ENCODE results near the gene HPCAL1.
A peak's percentile ranks its signal among the peaks of the same experiment; 100 is the strongest.
"Not testable (repeated sequence)": the region's sequence is repeated elsewhere in the genome, so short reads cannot be mapped to it uniquely, and the experiment has no call there.

The HPCAL1 gene

DNA sequence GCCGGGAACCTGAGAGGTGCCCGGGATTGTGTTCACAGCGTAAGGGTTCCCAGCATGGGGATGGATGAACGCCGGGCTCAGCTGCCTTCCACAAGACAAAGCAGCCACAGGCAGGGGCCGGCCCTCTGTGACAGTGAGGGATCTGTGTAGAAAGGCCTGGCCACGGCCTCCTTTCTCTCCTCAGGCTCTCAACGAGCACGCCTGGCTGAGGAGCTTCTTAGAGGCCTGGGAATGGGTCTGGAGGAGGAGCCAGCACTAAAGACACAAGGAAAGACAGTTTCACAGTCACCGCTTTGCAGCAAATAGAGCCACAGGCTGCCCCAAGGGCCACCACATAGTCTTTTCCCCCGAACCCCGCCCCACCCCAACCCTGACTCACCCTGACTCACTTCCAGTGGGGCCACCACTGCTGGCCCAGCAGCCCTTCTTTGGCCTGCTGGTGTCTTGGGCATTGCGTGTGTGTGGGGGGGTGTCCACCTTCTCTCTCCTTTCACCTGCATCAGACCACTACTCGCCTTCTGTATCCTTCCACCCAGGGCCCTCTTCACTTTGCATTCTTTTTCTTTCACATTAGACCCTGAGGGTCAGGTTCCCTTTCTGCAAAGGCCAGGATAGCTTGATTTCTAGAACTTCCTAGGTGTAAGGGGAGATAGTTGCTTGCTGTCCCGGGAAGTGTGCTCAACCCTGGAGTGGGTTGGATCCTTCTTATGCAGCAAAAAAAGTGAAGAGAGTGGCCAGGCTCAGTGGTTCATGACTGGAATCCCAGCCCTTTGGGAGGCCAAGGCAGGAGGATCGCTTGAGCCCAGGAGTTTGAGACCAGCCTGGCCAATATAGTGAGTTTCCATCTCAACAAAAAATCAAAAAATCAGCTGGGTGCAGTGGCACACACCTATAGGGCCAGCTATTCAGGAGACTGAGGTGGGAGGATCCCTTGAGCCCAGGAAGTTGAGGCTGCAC lies 19.3 kb upstream of the HPCAL1 start:
- DNase-seq (ENCODE audit: low read depth in 2 of 3, low spot score in 1 of 3): no peak

GRCh38 chr2:10284108-10284870 lies 18.4 kb upstream of the HPCAL1 start:
- DNase-seq (ENCODE audit: low read depth in 2 of 3, low spot score in 1 of 3): no peak

DNA sequence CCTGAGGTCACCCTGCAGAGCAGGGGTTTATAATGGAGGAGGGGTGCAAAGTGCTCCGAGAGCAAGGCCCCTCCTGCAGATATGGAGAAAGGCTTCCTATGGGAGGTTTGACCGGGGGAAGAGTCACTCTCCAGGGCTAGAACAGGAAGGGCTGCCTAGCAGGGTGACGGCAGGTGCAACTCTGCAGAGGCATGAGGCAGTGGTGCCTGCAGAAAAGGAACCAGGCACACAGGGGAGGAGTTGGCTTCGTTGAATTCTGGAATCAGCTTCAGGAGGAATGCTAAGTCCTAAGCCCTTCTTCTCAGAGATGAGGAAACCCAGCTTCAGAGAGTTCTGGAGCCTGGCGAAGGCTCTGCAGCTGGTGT lies 17.5 kb upstream of the HPCAL1 start:
- no peak for DNase-seq (ENCODE audit: low read depth in 2 of 3, low spot score in 1 of 3)

DNA sequence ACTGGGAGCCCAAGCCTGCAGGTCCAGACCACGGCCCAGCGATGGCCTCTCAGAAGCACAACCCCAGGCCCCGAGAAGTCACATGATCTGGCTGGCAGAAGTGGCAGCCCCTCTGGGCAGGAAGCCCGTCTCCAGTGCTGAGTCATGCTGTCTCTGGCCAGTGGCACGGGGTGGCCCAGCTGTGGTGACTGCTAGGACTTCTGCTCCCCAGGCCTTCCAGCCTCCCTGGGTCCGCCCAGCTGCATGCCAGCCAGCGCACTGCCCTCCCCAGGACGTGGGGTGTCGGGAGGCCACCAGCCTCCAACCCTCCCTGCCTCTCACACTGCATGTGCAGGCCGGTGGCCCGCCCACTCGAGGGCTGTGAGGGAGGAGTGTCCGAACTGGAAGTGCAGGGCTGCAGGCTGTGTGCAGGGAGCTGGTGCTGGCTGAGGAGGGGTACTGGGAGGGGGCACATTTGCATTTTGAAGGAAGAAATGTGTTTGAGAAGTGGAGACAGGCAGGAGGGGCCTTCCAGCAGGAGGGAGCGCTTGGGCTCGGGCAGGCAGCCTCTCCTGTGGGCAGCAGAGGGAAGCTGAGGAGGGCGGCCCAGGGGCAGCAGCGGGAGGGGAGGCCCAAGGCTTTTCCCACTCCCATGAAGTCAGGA lies 17.0 kb upstream of the HPCAL1 start:
- DNase-seq (ENCODE audit: low read depth in 2 of 3, low spot score in 1 of 3): no peak

DNA sequence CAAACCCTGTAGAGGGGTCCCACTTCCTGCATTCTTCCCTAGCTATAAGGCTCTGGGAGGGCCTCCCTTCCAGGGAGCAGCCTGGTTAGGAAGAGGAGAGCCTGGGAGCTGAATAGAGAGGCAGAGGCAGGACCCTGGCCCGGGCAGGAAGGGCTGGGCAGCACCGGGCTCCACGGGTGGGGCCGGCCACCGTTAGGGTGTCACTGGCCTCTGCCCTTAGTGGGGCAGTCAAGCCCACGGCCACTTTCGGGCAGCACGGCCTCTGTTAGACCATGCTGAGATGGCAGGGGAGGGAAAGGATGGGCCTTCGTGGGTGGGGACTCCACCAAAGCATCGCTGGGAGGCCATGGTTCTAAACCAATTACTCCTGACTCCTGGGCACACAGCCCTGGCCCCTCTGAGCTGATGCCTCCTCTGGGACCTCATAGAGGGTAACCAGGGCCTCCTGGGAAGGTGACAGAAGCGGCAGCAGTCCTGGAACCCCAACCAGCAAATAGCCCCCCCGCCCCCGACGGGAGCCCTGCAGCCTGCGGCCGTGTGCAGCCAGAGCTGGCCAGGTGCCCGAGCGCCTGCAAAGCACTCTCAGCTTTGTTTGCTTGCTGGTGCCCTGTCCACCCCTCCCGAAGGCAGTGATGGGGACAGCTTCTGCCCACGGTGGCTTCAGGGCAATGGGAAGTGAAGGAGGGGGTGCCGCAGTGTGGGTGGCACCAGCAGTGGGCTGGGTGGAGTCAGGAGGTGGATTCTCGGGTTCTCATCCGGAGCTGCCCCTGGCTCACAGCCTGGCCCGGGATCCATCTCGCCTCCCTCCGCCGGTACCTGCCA lies 16.3 kb upstream of the HPCAL1 start:
- no peak for DNase-seq (ENCODE audit: low read depth in 2 of 3, low spot score in 1 of 3)

DNA sequence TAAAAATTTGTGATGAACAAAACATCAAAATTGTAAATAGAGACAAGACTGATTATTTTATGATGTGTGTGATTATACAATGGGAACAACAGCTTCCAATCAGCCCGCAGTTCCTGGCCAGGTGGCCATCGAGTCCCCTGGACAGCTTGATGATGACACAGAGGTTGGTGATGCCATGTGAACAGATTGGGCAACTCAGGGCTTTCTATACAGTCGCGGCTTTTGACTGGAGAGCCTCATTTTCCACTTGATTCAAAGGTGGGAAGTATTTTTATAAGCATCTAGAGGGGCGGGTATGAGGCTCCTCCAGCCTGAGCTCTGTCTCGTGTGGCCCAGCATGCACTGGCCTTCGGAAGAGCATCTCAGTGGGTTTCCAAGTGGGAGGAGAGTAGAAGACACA lies 14.9 kb upstream of the HPCAL1 start:
- DNase-seq (ENCODE audit: low read depth in 2 of 3, low spot score in 1 of 3): no peak

DNA sequence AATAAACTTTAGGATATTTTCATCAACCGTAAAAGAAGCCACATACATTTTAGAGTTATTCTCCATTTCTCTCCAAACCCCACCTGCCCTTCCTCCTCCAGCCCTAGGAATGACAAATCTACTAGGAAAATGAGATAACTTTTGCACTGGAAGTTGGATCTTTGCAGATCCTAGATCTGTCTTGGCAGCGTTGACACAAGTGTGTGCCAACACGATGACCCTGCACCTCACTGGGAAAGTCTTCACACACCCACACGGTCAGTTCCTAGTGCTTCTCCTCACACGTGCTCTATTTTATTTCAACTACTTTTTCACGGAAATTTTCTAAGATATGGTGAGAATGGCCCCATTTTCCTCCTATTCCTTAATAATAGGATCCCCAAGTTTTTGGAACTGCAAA lies 14.1 kb upstream of the HPCAL1 start:
- DNase-seq (ENCODE audit: low read depth in 2 of 3, low spot score in 1 of 3): no peak

- no peak for DNase-seq (ENCODE audit: low read depth in 2 of 3, low spot score in 1 of 3)
Measured at GRCh38 chr2:10289352-10289751, 13.4 kb upstream of the HPCAL1 start.

- DNase-seq (ENCODE audit: low read depth in 2 of 3, low spot score in 1 of 3): no peak
Measured at GRCh38 chr2:10289891-10290290, 12.8 kb upstream of the HPCAL1 start.

DNA sequence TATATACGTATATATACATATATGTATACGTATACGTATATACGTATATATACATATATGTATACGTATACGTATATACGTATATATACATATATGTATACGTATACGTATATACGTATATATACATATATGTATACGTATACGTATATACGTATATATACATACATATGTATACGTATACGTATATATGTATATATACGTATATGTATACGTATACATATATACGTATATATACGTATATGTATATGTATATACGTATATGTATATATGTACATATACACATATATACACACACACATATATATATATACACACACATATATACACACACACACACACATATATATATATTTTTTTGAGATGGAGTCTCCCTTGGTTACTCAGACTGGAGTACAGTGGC lies 11.3 kb upstream of the HPCAL1 start:
- DNase-seq (ENCODE audit: low read depth in 2 of 3, low spot score in 1 of 3): not testable (repeated sequence)

DNA sequence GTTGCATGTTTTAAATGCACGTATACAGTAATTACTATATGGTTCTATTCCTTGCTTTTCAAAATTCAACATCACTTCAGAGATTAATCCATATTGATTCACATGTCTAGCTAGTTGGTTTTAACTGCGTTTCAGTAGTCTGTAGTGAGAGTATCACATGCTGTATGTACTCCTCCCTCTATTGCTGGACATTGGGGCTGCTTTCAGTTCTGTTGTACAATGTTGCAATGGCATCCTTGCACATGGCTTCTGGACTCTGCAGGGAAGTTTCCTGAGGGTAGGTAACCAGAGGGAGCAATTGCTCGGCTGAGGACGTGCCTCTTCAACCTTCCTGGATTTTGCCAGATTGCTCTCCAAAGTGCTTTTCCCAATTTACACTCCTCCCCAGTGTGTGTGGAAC lies 10.7 kb upstream of the HPCAL1 start:
- no peak for DNase-seq (ENCODE audit: low read depth in 2 of 3, low spot score in 1 of 3)

DNA sequence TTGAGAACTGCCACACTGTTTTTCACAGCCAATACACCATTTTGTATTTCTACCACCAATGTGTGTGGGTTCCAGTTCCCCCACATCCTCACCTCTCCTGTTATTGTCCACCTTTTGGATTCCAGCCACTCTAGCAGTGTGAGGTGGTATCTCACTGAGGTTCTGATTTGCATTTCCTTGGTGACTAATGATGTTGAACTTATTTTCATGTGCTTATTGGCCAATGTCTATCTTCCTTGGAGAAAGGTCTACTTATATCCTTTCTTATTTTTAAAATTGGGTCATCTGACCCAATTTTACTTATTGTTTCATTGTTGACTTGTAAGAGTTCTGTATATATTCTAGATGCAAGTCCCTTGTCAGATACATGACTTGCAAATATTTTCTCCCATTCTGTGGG lies 9.1 kb upstream of the HPCAL1 start:
- DNase-seq (ENCODE audit: low read depth in 2 of 3, low spot score in 1 of 3): no peak

GRCh38 chr2:10294077-10294476 lies 8.6 kb upstream of the HPCAL1 start:
- no peak for DNase-seq (ENCODE audit: low read depth in 2 of 3, low spot score in 1 of 3)

DNA sequence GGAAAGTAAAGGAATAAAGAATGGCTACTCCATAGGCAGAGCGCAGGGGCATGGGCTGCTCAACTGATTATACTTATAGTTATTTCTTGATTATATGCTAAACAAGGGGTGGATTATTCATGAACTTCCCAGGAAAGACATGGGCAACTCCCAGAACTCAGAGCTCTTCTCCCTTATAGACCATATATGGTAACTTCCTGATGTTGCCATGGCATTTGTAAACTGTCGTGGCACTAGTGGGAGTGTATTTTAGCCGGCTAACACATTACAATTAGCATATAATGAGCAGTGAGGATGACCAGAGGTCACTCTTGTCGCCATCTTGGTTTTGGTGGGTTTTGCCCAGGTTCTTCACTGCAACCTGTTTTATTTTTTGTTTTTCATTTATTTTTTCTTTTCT lies 7.1 kb upstream of the HPCAL1 start:
- DNase-seq (ENCODE audit: low read depth in 2 of 3, low spot score in 1 of 3): not testable (repeated sequence)

- no peak for DNase-seq (ENCODE audit: low read depth in 2 of 3, low spot score in 1 of 3)
Measured at GRCh38 chr2:10296142-10296541, 6.6 kb upstream of the HPCAL1 start.

DNA sequence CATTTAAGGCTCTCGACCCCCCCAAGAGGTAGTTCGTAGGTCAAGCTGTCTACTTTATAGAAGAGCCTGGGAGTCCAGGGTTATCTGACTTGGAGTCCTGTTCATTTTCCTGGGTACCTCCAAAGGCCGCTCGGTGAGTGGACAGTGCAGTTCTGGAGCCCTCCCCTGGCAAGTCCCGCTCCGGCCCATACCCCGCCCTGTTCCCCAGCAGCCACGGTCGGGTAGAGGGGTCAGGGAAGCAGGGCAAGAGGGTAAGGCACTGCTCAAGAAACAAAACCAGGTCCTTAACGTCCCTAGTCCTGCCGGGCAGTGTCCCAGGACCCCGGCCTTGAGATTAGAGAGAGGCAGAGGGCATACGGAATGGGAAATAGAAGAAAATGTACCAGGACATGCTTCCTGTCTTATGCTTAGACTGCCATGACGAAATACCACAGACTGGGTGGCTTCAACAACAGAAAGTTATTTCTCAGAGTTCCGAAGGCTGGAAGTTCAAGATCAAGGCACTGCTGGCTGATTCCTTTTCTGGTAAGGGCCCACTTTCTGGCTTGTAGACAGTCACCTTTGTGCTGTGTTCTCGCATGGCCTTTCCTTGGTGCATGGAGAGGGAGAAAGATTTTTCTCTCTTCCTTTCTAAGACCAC lies 5.4 kb upstream of the HPCAL1 start:
- no peak for DNase-seq (ENCODE audit: low read depth in 2 of 3, low spot score in 1 of 3)

DNA sequence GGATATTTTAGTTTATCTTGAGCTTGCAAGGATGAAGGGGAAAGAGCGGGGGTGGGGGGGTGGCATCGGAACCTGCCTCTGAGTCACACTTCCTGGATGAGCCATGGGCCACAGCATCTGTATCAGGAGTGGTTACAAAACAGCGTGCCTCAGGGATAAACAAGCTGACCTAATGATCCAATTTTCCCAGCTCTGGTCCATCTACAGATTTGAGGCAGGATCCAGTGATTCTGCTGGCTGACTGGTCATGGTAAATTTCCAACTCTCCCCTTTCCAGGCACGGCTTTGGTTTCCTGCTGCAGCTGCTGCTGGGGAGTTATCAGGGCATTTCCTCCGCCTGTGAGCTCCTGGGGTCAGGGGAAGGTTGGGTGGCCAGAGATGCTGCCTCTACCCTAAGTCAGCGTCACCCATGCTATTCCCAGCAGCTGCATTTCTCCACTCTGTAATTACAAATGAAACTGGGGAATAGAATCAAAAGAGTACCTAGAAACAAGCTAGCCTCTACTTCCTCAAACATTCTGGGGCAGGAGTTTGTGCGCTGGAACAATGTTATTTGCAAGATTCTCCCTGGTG lies 4.7 kb upstream of the HPCAL1 start:
- DNase-seq (ENCODE audit: low read depth in 2 of 3, low spot score in 1 of 3): peak in 2 of 3 donors; percentile 43 to 44

DNA sequence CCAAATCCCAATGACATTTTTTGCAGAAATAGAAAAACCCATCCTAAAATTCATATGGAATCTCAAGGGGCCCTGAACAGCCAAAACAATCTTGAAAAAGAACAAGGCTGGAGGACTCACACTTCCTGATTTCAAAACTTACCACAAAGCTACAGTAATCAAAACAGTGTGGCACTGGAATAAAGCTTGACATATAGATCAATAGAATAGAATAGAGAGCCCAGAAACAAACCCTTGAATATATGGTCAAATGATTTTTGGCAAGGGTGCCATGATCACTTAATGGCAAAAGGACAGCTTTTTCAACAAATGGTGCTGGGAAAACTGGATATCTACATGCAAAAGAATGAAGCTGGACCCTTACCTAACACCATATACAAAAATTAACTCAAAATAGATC lies 3.9 kb upstream of the HPCAL1 start:
- DNase-seq (ENCODE audit: low read depth in 2 of 3, low spot score in 1 of 3): not testable (repeated sequence)

GRCh38 chr2:10300328-10300920 lies 2.3 kb upstream of the HPCAL1 start:
- no peak for DNase-seq (ENCODE audit: low read depth in 2 of 3, low spot score in 1 of 3)
